ENCODE measurements around the gene PHYHIPL. TPM values are rescaled to one million over a fixed set of nuclear protein-coding genes. Genes with fewer than 3 reads are reported as not detected.

Gene PHYHIPL
- total RNA-seq, 3 donors from 2014 or later (not counting 1 experiment from before 2014, with no cell fraction given), result not detected

DNA sequence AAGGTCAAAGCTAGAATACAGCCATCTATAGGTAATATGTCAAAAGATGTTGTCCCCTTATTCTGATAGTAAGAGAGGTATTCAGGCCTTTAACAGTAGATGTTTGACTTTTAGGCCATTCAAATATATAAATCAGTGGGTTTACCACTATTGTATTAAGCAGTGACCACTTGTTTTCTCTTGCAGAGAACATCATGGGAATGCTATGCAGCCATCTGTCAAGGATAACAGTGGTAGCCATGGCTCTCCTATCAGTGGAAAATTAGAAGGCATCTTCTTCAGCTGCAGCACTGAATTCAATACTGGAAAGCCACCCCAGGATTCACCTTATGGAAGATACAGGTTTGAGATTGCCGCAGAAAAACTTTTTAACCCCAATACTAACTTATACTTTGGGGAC lies 68.4 kb downstream of the PHYHIPL start:
- no peaks in the 10 kb centered on the region for H3K27me3 ChIP-seq (ENCODE audit: control insufficient read depth, insufficient read depth, low read length)
- TF ChIP-seq, protein P1, sequence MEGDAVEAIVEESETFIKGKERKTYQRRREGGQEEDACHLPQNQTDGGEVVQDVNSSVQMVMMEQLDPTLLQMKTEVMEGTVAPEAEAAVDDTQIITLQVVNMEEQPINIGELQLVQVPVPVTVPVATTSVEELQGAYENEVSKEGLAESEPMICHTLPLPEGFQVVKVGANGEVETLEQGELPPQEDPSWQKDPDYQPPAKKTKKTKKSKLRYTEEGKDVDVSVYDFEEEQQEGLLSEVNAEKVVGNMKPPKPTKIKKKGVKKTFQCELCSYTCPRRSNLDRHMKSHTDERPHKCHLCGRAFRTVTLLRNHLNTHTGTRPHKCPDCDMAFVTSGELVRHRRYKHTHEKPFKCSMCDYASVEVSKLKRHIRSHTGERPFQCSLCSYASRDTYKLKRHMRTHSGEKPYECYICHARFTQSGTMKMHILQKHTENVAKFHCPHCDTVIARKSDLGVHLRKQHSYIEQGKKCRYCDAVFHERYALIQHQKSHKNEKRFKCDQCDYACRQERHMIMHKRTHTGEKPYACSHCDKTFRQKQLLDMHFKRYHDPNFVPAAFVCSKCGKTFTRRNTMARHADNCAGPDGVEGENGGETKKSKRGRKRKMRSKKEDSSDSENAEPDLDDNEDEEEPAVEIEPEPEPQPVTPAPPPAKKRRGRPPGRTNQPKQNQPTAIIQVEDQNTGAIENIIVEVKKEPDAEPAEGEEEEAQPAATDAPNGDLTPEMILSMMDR (IDR thresholded peaks at IDR 0.05), result no peak
- no peak overlapping the region for H3K27ac ChIP-seq (ENCODE audit: low read length)
- Mint-ChIP-seq H3K27me3 (ENCODE audit: low read depth in 2 of 2) (no peaks in the 10 kb centered on the region), H3K36me3 (no peaks in the 10 kb centered on the region), H3K4me3 (no peak overlapping the region), H3K9me3 (peaks cover 0 to 3% of the 10 kb centered on the region in 2 donors), H3K27ac (no peak overlapping the region), H3K4me1 (no peaks in the 10 kb centered on the region)
- intact Hi-C loops (cut with micrococcal nuclease), result no loop called here
- no peaks in the 10 kb centered on the region for H3K9me3 ChIP-seq (ENCODE audit: control insufficient read depth, insufficient read depth, low read length)
- DNase-seq, result no peak
- no peaks in the 10 kb centered on the region for H3K4me1 ChIP-seq (ENCODE audit: control insufficient read depth, insufficient read depth, low read length)
- H3K4me3 ChIP-seq (ENCODE audit: low read length), result no peak overlapping the region
- ATAC-seq, result no peak
- no peaks in the 10 kb centered on the region for H3K36me3 ChIP-seq (ENCODE audit: control insufficient read depth, insufficient read depth, low read length)
- no CpG with 5 or more reads among the region's 1 CpG for WGBS (ENCODE audit: insufficient coverage)

DNA sequence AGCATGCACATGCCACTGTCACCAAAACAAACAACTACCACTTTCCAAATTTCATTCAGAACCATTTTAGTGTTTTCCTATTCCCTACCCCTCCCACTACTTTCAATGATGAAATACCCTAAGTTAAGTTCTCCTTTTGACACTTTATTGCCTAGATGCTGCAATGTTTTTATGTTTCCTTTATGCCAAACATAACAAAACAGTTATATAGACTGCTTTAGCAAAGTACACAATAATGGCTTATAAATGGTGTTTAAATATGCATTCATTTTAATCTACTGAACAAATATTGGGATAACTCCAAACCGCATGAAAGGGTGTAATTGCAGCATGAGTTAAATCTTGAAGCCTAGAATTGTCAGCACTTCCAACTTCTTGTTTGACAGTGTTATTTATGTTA lies 69.2 kb downstream of the PHYHIPL start:
- WGBS (ENCODE audit: insufficient coverage), result no CpG with 5 or more reads among the region's 1 CpG
- ATAC-seq, result no peak

DNA sequence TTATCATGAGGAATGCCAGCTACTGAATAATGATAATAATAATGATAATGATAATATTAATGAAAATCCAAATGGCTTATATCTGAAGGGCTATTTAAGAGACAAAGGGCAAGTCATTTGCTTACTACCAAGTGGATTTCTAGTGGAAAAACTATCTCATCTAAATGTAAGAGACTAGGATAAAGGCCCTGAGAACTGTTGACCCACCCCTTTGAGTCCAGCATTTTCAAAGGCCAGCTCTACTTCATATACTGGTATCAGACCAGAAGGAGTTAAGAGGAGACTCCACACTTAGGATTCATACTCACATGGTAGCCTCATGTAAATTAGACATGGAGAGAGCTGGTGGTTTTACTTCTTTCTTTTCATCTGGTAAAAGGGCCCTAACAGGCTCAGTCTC lies 76.0 kb downstream of the PHYHIPL start:
- Mint-ChIP-seq H3K4me1 (no peaks in the 10 kb centered on the region), H3K36me3 (no peaks in the 10 kb centered on the region), H3K27ac (no peak overlapping the region), H3K27me3 (ENCODE audit: low read depth in 2 of 2) (no peaks in the 10 kb centered on the region), H3K9me3 (peaks cover 5 to 15% of the 10 kb centered on the region in 2 donors), H3K4me3 (no peak overlapping the region)
- no peaks in the 10 kb centered on the region for H3K27me3 ChIP-seq (ENCODE audit: control insufficient read depth, insufficient read depth, low read length)
- H3K4me1 ChIP-seq (ENCODE audit: control insufficient read depth, insufficient read depth, low read length), result no peaks in the 10 kb centered on the region
- ATAC-seq (no peak), DNase-seq (no peak)
- no peaks in the 10 kb centered on the region for H3K36me3 ChIP-seq (ENCODE audit: control insufficient read depth, insufficient read depth, low read length)
- intact Hi-C loops (cut with micrococcal nuclease), result no loop called here
- TF ChIP-seq, protein P1 (IDR thresholded peaks at IDR 0.05), result no peak
- H3K4me3 ChIP-seq (ENCODE audit: low read length), result no peak overlapping the region
- H3K27ac ChIP-seq (ENCODE audit: low read length), result no peak overlapping the region
- H3K9me3 ChIP-seq (ENCODE audit: control insufficient read depth, insufficient read depth, low read length), result no peaks in the 10 kb centered on the region

More for the DNA sequence above, 69.2 kb downstream of the PHYHIPL start:
- Histone ChIP-seq H3K27ac (ENCODE audit: low read length) (no peak overlapping the region), H3K36me3 (ENCODE audit: control insufficient read depth, insufficient read depth, low read length) (no peaks in the 10 kb centered on the region), H3K4me3 (ENCODE audit: low read length) (no peak overlapping the region), H3K27me3 (ENCODE audit: control insufficient read depth, insufficient read depth, low read length) (no peaks in the 10 kb centered on the region), H3K9me3 (ENCODE audit: control insufficient read depth, insufficient read depth, low read length) (no peaks in the 10 kb centered on the region), H3K4me1 (ENCODE audit: control insufficient read depth, insufficient read depth, low read length) (no peaks in the 10 kb centered on the region)
- no peaks in the 10 kb centered on the region for H3K36me3 Mint-ChIP-seq
- H3K4me3 Mint-ChIP-seq, result no peak overlapping the region
- peaks cover 0 to 3% of the 10 kb centered on the region in 2 donors for H3K9me3 Mint-ChIP-seq
- no peaks in the 10 kb centered on the region for H3K27me3 Mint-ChIP-seq (ENCODE audit: low read depth in 2 of 2)
- intact Hi-C loops (cut with micrococcal nuclease), result no loop called here
- no peaks in the 10 kb centered on the region for H3K4me1 Mint-ChIP-seq
- DNase-seq, result no peak
- H3K27ac Mint-ChIP-seq, result no peak overlapping the region
- TF ChIP-seq, protein P1 (IDR thresholded peaks at IDR 0.05), result no peak

DNA sequence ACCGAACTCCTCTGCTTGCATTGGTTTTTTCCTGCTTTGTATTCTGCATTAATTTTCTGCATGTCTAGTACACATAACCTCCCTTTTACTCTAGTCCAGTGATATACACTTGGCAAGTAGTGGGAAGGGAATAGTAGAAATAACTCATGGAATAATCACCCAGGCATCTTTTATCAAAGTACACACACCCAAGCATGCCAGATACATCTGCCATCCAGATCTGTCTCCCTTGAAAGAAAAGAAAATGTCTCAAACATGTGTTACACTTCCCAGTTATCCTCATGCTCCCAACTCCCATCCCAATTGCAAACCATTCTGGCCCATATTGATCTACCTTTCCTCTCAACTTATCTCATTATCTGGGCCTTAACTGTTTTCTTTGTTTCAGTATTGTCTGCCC lies 79.0 kb downstream of the PHYHIPL start:
- Mint-ChIP-seq H3K27ac (no peak overlapping the region), H3K36me3 (no peaks in the 10 kb centered on the region), H3K9me3 (peaks cover 10 to 19% of the 10 kb centered on the region in 2 donors), H3K4me1 (no peaks in the 10 kb centered on the region), H3K27me3 (ENCODE audit: low read depth in 2 of 2) (no peaks in the 10 kb centered on the region), H3K4me3 (no peak overlapping the region)
- 100% methylated on average over 1 of the region's 1 CpG for WGBS (ENCODE audit: insufficient coverage)
- ATAC-seq (no peak), DNase-seq (no peak)
- Histone ChIP-seq H3K4me1 (ENCODE audit: control insufficient read depth, insufficient read depth, low read length) (no peaks in the 10 kb centered on the region), H3K9me3 (ENCODE audit: control insufficient read depth, insufficient read depth, low read length) (no peaks in the 10 kb centered on the region), H3K36me3 (ENCODE audit: control insufficient read depth, insufficient read depth, low read length) (no peaks in the 10 kb centered on the region), H3K27me3 (ENCODE audit: control insufficient read depth, insufficient read depth, low read length) (no peaks in the 10 kb centered on the region), H3K4me3 (ENCODE audit: low read length) (no peak overlapping the region), H3K27ac (ENCODE audit: low read length) (no peak overlapping the region)
- TF ChIP-seq, protein P1 (IDR thresholded peaks at IDR 0.05), result no peak
- intact Hi-C loops (cut with micrococcal nuclease), result no loop called here

Data from natural killer cell (primary cell).